Stimulated activated CD4-positive, alpha-beta T cell treated with anti-CD3 and anti-CD28 coated beads, Interleukin-4, amount 100 ng/mL, for 48 hours (primary cell): ENCODE data around the gene TCERG1L.
"Not testable (repeated sequence)": the region's sequence is repeated elsewhere in the genome, so short reads cannot be mapped to it uniquely, and the experiment has no call there.

Source experiments
- DNase-seq, 2 donors: peaks; one replicate each; pipeline ENCODE4 v3.0.0-alpha.2; 2020; ENCODE audit warnings: low read depth in 2 of 2

Gene TCERG1L

DNA sequence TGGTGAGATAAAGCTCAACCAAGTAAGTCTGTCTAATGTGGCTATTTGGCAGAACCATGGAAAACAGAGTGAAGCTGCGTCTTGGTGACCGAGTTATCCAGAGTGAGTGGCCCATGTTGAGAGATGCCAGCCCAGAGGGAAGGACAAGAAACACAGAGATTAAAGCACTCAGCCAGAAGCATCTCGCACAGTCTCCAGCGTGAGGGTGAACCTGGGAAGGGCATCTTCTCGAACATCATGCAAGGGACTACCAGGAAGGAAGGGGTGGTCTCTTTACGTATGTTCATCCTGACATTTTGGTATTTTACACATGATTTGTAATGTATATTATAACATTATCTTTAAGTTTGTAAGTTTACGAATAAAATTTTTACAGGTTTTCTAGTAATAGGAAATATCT is 146.4 kb downstream of the TCERG1L start:
- DNase-seq: no peak

DNA sequence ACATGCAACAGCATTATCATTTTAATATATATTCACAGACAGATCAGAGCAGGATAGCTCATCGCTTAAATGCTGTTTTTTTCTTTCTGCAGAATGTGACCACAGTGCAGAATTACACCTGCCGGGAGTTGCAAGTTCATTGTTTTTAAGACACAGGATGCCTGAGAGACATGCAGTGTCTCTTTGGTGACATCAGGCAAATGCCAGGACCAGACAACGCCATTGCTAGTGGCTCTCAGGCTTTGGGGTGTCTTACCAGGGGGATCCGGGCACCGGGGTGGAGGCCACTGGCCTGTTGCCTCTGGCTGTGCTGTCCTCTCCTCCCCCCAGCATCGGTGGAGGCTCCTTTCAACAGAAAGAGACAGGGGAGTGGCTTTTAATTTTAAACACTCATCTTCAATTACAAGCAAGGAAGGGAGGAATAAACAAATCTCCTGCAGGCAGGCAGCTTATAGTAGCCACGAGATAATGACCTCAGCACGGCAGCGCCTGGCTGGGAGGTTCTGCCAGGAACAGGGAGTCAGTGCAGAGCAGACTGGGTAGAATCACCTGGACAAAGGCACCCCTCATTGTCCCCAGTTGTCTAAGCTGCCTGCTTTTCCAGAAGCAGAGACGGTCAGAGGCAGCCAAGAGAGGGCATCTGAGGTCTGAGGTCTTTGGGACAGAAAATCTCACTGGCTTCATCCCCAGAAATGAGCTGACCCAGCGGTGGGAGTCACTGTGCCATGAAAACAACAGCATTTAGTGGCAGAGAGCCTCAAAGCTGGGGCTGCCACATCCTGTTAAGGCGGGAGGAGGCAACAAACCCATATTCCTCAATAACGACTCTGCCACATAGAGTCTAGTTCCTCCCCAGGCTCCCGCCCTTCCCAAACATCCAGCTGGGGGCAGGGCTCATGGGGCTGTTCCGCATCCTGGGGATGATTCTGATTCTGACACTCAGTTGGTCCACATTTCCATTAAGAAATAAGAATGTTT is 148.4 kb downstream of the TCERG1L start:
- no peak for DNase-seq

DNA sequence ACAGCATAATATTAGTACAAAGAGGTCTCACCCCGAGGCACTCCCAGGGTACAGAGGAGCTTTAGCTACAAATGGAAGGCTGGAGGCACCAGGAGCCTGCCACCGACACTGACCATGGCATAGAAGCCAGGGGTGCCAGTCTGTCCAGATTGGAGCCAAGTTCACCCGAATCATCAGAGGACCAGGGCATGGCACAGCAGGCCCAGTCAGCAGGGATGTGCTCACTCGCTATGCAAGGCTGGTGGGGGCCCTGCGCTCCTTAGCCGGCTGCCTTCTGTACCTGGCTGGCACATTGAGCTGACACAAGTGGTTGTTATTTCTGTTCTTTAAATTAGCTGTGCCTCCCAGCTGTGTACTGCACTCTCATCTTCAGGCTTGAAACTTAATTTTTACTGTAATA is 149.3 kb downstream of the TCERG1L start:
- no peak for DNase-seq

DNA sequence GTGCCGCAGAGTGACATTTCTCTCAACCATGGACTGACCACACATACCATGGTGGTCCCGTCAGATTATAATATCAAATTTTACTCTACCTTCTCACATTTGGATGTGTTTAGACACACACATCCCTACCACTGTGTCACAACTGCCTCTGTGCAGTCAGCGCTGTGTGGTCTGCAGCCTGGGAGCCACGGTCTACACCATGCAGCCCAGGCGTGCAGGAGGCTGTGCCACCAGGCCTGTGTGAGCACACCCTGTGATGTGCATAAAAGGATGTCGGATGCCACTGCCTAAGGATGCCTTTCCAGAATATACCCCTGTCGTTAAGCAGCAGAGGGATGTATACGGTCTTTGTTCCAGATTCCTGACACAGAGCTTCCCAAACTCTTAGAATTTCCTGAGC is 150.4 kb downstream of the TCERG1L start:
- no peak for DNase-seq

DNA sequence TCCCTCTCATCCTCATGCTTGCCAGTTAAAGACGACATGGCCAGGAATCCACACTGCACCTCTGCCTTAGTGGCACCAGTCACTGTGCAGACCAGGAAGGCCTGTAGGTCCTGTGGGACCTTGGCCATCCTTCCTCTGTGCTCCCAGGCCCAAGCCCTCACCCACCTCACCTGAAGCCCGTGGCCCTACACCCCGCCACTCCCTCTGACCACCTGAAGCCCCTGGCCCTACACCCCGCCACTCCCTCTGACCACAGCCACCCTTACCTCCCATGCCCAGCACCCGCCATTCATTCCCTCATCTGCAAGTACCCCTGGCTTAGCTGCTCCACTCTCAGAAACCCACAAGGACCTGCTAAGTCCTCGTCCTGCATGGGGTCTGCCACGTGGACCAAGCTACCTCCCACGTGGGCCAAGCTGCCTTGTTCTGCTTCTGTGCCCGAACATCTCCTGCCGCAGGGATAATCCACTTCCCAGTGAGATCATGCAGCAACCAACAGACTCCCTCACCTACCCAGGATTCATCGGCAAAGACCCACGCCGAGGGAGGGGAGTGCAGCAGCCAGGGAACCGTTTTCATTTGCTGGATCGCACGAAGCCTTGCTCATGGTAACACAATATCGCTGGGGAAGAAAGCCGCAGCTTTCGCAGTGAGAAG is 151.2 kb downstream of the TCERG1L start:
- DNase-seq: no peak

DNA sequence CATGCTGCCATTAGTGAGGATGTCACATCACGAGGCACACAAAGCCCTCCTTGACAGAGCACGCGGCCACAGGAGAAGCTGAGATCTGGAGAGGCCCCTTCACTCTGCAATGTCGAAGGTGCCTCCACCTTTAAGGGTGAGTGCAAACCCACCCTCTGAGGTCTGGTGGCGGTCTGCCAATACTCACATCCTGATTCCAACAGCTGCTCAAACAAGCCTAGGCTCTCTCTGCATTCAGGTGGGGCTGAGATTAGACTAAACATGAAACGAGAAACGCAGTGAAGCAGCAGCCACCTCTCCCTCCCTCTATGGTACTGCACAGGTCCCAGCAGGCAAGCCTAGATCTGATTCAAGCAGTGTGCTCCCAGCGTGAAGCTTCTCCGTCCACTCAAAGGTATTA is 151.8 kb downstream of the TCERG1L start:
- no peak for DNase-seq

DNA sequence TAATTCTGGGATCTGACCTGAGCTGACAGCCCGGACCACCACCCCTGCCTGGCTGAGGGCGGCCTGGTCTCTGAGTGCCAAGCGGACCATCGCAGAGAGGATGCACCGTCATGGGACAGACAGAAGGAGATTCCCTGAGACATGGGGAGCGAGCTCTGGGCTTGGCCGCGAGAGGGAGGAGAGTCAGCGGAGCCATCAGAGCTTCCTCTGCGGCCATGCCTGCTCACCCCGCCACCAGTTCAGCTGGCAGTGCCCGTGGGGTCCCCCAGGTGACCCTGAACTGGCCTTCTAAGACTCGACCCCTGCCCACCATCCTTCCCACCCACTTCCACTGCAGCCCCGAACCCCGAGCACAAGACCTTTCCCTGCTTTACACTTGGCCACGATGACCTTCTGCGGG is 152.8 kb downstream of the TCERG1L start:
- DNase-seq: no peak

DNA sequence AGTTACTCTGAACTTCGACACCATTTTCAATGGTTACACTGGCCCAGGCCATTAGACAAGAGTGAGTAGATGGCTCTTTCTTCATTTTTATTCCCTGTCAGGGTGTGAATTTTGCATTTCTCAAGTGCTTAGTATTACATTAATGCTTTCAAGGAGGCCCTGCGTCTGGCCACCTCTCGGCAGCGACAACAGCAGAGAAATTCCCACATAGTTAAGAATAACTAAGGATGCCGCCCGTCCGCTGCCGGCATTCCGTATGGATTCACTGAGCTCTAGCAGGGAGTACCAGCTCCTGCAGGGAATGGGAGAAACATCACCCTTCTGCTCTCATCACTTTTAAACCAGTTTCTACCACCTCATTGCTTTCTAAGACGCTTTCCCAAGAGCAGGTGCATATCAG is 153.6 kb downstream of the TCERG1L start:
- DNase-seq: no peak

DNA sequence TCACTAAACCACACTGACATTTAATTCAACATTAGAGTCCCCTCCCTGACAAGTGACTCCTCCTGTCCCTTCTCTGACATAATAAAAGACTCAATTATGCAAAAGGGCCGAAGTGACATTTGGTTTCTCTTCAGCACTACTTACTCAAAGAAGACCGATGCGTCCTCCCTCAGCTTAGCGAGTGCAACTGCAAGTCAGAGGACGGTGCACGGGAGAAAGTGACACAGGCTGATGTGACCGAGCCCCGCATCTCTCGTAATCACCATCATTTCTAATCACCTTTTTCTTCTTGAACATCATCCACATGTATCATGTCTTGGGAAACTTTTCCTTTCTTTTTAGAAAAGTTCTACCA is 155.7 kb downstream of the TCERG1L start:
- no peak for DNase-seq

DNA sequence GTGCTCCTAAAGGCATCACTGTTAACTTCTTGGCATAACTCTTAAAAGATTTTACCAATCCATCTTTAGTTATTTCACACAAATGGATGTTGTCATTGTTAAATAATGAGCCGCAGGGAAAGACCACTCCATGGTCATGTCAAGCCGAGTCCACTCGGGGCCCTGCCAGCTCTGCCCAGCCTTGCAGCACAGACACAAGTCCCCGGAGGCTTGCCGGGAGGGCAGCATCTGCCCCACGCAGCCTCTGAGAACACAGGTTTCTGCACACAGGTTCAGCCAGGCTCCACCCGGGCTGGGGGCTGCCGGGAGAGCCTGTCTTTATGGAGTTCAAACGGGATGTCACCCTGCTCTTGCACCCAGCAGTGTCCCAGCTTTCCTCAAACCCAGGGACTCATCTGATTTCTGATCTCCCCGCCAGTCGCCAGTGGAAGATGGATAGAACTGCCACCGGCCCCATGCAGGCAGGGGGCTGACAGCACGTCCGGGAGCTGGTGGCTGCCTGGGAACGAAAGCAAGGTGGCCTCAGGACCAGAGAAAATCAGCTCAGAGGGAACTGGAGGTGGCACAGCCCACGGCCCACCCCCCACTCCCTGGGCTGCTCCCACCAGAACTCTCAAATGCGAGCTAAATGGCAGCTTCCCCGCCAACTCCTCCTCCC is 156.2 kb downstream of the TCERG1L start:
- no peak for DNase-seq

DNA sequence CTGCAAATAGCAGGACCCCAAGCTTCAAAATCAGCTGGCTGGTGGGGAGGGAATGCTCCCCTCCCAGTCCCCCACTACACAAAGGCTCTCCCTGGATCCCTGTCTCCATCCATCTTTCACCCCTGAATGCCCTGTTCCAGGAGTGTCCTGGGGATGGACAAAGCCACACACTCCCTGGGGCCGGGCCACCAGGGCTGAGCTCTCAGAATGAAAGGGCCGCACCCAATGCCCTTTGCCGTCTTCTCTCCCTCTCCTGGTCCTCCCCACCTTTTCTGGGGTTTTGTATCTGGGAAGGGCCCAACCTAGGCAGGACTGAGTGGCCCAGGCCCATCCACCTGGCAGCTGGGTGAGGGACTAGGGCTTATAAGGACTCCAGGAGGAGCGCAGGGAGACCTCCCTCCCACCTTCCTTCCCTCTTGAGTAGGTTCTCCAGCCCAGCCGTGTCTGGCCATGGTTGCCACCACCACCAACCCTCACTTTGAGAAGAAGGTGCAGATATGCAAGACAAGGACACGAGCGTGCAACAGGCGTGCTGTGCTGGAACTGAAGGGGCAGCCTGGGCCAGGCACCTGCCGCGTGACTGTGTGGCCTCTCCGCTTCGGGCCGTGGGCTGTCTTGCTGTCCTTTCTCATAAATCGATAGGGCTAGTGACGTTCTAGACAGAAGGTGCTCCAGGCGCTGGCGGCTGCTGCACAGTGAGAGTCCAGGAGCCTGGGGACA is 157.1 kb downstream of the TCERG1L start:
- no peak for DNase-seq

DNA sequence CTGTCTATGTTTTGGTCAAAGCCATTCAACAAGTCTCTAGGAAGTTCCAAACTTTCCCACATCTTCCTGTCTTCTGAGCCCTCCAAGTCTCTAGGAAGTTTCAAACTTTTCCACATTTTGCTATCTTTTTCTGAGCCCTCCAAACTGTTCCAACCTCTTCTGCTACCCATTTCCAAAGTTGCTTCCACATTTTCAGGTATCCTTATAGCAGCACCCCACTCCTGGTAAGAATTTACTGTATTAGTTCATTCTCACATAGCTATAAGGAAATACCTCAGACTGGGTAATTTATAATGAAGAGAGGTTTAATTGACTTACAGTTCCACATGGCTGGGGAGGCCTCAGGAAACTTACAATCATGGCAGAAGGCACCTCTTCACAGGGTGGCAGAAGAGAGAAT is 159.1 kb downstream of the TCERG1L start:
- not testable (repeated sequence) for DNase-seq

DNA sequence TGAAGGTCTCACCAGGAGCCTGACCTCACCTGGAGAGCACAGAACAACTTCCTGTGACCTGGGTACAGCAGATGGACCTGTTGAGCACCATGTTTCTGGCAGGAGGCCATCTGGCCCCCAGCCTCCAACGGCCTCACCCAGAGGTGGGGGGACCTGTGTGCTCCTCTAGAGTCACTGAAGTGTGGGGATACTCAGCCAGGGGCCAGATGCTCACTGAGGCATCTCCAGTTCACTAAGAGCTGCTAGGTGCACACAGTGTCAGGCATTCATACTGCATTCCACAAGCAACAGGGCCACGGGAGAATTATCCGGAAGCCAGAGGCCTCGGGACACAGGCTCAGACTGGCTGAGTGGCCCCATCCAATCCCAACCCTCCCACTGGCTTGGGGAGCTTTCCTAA is 161.4 kb downstream of the TCERG1L start:
- no peak for DNase-seq

DNA sequence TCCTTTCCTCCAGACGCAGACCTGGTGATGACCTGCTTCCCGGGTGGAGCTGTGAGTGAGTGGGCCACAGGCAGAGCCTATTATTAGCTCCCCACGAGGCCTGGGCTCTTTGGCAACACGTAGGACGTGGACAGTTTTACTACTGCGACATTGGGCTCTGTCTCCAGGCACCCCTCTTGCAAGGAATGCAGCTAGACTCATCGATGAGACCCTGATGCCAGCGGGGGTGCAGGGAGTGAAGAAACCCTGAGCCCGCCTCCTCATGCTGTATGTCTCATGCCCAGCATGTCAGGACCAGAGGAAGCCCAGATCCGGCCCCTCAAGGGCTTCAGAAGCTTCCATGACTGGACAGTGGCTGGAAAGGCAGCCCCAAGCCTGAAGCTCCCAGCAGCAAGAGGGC is 161.9 kb downstream of the TCERG1L start:
- no peak for DNase-seq

DNA sequence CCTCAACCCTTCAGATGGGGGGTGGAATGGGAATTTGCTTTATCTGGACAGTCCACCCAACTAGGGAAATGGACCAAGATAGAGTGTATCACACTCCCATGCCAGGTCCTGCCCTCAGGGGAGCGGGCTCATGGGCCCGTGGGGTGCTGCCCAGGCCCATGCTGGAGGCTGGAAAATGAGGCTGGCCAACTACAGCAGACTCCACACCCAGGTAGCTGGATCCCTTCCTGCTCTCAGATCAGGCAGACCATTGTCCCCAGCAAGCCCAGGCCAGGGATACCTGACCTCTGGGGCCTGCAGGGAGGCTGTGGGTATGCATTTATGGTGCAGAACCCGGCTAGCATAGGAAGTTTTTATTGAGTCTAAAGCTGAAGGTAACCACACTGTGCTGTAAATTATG is 162.4 kb downstream of the TCERG1L start:
- DNase-seq: no peak

DNA sequence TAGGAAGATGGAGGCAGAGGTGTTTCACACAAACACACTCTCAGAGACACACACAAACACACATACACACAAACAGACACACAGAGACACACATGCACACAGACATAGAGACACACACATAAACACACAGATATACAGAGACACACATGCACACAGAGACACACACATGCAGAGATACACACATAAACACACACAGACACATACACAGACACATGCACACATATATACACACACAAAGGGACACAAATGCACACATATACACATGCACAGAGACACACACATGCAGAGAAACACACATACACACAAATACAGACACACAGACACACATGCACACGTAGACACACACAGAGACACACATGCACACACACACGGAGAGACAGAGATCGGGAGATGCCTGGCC is 163.3 kb downstream of the TCERG1L start:
- no peak for DNase-seq

DNA sequence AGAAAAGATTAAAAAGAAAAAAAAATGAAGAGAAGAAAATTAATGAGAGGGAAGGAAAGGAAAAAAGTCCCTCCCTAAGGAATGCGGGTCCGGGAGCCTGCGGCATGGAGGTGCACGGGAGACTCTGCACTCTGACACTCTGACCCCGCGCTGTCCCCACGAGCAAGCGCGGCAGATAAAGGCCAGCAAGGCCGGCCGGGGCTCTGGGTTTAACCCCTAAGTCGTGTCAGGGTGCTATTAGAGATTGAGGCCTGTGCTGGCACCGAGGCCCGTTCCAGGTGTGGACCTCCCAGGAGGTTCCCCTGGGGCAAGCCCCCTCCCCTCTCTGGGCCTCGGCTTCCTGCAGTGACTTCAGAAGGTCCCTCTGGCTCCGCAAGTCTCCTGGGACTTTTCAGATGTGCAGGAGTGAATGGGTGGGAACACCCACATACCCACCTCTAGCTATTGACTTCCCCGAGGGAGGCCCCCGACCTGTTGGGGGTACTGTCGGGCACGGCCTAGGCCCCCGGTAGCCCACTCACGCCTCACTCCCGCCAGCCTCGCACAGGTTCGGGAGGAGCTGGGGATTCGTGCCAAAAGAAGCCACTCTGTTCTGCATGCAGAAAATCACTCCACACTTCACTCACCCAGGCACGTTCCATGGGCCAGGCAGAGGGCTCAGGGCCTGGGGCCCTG is 164.1 kb downstream of the TCERG1L start:
- DNase-seq: no peak

DNA sequence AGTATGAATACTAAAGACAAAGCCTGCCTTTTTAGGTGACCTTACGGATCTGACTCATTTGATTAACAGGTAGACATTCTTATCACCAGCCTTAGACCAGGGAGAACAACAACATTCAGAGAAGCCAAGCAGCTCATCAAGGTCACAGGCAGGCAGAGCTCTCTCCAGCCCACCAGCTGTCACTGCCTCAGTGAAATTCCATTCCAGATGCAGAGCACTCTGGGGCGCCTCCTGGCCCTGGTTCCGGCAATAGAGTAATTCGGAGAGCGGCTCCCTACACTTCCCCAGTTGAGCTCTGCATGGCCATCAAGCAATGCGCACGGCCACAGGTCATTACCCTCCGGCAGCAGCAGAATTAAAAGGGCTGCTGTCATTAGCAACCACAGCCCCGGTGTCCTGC is 164.7 kb downstream of the TCERG1L start:
- DNase-seq: no peak

DNA sequence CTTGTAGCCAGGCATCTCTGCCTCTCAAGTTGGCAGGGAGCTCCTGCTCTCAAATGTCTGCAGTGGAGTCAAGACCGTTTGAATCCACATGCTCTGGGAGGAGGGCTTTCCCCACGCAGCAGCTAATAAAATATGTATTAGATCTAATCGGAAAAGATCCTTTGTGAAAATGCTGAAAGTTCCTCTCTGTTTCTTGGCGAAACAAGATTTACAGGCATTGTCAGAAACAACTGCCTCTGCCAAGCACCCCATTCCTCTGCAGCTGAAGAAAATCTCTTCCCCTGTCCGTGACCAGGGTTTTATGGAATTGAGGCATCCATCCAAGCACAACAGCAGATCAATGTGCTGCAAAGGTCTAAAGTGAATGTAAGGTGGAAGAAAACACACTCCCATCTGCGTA is 165.8 kb downstream of the TCERG1L start:
- DNase-seq: no peak

DNA sequence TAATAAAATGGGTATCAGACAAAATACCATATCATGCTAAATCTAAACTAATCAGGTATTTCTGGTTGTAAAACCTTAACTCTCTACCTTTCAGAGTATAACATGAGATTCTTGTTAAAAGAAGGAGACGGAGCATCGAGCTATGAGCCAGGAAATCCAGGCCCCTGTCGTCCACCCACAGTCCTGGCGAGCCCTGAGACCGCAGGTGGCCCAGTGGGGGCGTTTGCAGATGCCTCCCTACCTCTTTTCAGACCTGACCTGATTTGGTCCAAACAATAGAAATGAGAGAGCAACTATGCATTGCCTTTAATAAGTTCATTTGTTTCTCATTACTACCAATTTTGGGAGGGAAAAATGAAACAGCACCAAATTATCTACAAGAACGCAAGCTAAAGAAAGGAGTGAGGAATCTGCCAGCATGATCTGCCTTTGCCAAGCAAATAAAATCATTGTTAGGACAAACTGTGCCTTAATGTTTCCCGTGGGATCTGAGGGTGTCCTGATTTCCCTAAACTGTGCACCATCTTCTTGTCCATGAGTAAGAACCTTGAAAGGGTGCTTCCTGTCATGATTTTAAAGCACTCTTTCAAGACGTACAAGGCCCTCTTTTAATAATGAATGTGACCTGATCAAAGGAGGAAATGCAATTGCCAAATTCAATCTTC is 166.7 kb downstream of the TCERG1L start:
- DNase-seq: no peak

DNA sequence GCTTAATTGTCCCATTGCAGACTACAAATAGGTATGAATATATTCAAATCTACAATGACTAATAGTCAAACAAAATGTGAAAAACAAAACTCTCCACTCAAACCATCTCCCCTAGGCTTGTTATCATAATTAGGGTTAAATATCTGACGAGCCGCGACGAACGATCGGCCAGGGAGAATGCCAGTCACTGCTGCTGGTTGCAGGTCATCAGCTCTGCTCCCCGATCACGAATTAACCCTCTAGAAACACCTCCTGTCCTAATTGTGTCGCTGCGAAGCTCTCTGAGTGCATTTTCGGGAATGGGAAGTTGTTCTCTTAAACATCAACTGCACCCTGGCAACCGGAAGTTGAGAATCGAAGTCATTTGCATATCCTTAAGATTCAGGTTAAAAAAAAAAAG is 167.3 kb downstream of the TCERG1L start:
- DNase-seq: no peak
